Mononuclear cell (primary cell): ENCODE results near the gene PDE6A. TPM values are rescaled to one million over a fixed set of nuclear protein-coding genes. Genes with fewer than 3 reads are reported as not detected.
A peak's percentile ranks its signal among the peaks of the same experiment; 100 is the strongest.

Experiments used
- H3K27me3 ChIP-seq: 2 replicates; pipeline ENCODE4 v1.6.0; 2011; ENCODE audit warnings: low read length, control low read depth; ENCODE audit not compliant: insufficient read depth
- H3K4me1 ChIP-seq: 2 replicates; pipeline ENCODE4 v1.5.1; 2011; ENCODE audit warnings: mild to moderate bottlenecking, low read length, control low read depth; ENCODE audit not compliant: insufficient read depth
- H3K4me3 ChIP-seq: 2 replicates; pipeline ENCODE4 v1.5.1; 2011; ENCODE audit warnings: mild to moderate bottlenecking, low read length, moderate library complexity
- H3K9me3 ChIP-seq: 2 replicates; pipeline ENCODE4 v1.5.1; 2011; ENCODE audit warnings: low read depth, mild to moderate bottlenecking, control low read depth, low read length
- total RNA-seq: library from RNA; depleted of rRNA; stranded (reverse); fragments of >200 nt; gene quantifications from one replicate; pipeline ENCODE4 v1.2.3, GENCODE V29; 2012

The PDE6A gene
- total RNA-seq: not detected

DNA sequence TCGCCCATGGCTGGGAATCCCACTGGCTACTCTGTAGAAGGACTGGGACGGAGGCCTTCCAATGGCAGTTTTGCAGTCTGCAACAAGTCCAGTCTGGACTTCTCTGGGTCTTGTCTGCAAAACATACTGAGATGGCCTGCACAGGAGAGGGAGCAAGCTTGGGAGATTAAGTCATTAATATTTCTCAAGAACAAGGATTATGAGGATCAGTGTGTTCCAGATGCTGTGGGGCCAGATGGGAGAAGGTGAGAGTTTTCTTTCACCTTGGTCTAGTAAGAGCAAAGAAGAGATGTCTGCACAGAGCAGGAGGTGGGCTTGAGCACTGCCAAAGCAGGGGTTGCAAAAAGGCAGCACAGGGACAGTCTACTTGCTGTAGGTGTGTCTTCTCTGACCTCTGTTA, at the start of gene PDE6A:
Gene PDE6A, minus strand, starts transcription at position 128 of the 400 bp plus-strand sequence. Its CDS starts 120 bp downstream, at position 8.
- Histone ChIP-seq H3K27me3 (no peaks in the 10 kb centered on the region), H3K4me3 (no peak within 1 kb of the TSS), H3K9me3 (no peaks in the 10 kb centered on the region), H3K4me1 (peaks cover 17% of the 10 kb centered on the region)

DNA sequence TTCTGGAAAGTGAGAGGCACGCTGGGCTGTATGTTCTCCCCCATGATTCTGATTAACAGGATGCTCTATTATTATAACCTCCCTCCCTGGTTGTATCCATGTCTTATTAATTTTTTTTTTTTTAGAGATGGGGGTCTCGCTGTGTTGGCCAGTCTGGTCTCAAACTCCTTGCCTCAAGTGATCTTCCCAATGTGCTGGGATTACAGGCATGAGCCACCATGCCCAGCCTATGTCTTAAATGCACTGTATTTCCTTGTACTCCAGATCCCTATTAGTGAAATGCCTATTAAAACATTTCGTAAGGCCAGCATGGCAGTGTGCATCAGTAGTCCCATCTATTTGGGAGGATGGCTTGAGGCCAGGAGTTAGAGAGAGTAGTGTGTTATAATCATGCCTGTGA, 48.9 kb upstream of the PDE6A start:
- no peaks in the 10 kb centered on the region for H3K27me3 ChIP-seq

DNA sequence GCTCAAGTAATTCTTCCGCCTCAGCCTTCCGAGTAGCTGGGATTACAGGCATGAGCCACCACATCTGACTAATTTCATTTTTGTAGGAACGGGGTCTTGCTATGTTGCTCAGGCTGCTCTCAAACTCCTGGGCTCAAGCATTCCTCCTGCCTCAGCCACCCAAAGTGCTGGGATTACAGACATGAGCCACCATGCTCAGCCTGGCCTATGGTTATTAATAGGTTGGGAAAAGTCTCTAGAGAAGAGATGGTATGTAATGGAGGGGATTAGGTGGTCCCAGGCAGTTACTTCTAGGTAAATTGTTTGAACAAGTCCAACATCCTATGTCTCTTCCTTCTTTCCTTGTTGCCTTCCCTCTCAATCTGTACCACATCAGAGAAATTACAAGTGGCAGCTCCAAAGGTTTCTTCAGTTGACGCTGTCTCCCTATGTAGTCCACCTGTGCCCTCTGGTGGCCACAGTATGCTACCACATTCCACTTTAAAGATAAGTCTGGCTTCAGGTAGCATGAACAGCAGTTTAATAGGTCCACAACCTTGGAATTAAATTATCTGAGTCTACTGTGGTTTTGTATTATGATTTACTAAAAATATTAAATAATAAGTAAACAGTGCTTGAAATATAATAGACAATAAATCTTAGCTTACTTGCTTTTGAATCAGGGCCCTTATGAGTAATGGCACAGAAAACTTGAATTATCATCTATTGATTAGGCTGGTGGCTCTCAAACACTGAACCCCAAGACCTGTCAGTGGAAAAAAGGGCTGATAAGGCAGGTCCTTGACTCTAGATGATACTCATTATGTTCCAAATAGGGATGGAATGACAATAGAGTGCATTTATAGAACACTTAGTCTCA, 46.2 kb upstream of the PDE6A start:
- Histone ChIP-seq H3K9me3 (no peaks in the 10 kb centered on the region), H3K4me1 (no peaks in the 10 kb centered on the region), H3K27me3 (no peaks in the 10 kb centered on the region), H3K4me3 (no peak overlapping the region)

More for the DNA sequence above, 48.9 kb upstream of the PDE6A start:
- H3K9me3 ChIP-seq: no peaks in the 10 kb centered on the region
- no peaks in the 10 kb centered on the region for H3K4me1 ChIP-seq
- no peak overlapping the region for H3K4me3 ChIP-seq

DNA sequence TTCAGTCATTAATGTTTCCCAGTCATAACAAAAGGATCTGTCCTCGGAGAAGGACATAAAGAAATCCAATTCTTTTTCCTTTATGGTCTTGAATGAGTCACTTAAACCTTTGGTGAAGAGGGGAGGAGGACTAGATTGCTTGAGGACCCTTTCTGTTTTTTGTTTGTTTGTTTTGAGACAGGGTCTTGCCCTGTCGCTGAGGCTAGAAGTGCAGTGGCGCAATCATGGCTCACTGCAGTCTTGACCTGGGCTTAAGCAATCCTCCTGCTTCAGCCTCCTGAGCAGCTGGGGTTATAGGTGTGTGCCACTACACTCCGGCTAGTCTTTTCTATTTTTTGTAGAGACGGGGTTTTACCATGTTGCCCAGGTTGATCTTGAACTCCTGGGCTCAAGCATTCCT, 43.5 kb upstream of the PDE6A start:
- Histone ChIP-seq H3K4me3 (no peak overlapping the region), H3K9me3 (no peaks in the 10 kb centered on the region), H3K27me3 (no peaks in the 10 kb centered on the region), H3K4me1 (no peaks in the 10 kb centered on the region)

DNA sequence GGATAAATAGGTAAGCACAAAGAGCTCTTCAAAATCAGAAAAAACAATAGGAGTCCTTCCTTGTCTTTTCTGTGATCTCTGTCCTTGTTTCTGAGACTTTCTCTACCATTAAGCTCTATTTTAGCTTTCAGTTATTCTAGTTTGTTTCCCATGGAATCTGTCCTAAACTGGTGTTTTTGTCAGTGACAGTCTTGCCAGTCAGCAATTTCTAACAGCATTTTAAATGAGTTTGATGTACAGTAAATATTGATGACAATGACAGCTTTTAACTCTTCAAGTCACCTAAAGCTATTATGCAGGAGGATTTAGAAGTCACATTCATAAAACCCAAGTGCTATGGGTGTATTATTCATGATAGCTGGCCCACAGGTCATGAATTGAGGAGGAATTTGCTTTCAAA, 37.9 kb upstream of the PDE6A start:
- Histone ChIP-seq H3K4me3 (no peak overlapping the region), H3K9me3 (no peaks in the 10 kb centered on the region), H3K4me1 (no peaks in the 10 kb centered on the region), H3K27me3 (no peaks in the 10 kb centered on the region)

DNA sequence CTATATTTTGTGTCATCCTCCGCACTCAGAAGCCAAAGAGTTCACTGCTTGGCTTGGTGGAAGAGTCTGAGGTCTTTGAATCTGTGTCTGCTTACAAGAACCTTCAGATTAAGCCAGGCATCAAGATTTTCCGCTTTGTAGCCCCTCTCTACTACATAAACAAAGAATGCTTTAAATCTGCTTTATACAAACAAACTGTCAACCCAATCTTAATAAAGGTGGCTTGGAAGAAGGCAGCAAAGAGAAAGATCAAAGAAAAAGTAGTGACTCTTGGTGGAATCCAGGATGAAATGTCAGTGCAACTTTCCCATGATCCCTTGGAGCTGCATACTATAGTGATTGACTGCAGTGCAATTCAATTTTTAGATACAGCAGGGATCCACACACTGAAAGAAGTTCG, 36.6 kb upstream of the PDE6A start:
- H3K27me3 ChIP-seq: no peaks in the 10 kb centered on the region
- H3K4me3 ChIP-seq: no peak overlapping the region
- no peaks in the 10 kb centered on the region for H3K9me3 ChIP-seq
- no peaks in the 10 kb centered on the region for H3K4me1 ChIP-seq

DNA sequence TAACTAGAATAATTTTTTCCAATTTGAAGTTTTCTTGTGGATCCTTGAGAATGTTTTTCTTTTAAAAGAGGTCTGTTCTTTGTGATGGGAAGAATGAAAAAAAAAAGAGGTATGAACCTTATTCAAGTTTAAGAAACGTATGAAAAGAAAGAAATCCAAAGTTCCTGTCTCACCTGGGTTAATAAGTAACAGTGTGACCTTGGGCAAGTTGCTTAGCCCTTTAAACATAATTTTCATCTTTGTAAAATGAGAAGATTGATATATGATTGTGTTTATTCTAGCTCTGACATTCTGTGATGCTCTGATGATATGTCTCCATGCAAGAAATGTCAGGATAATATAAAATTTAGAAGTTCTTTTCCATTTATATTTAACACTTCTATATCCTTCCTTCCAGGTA, 35.3 kb upstream of the PDE6A start:
- no peaks in the 10 kb centered on the region for H3K27me3 ChIP-seq
- H3K4me3 ChIP-seq: no peak overlapping the region
- no peaks in the 10 kb centered on the region for H3K4me1 ChIP-seq
- H3K9me3 ChIP-seq: no peaks in the 10 kb centered on the region

DNA sequence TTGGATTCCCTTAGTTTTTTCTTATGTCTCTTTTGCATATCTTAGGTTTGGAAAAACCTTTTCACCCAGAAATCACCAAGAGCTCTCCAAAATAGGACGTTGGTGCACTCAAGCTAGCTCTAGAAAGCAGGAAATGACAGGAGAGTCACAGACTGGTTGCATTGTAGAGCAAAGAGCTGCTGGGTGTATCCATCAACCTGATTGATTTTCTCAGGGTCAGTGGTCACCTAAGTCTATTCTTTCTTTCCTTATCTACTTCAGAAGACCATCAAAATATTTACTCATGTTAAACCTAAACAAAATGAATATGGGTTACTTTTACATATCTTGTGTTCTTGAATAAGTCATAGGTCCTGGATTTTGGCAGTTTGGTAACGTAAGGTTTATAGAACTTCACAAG, 30.8 kb upstream of the PDE6A start:
- Histone ChIP-seq H3K27me3 (no peaks in the 10 kb centered on the region), H3K4me3 (no peak overlapping the region), H3K9me3 (no peaks in the 10 kb centered on the region), H3K4me1 (no peaks in the 10 kb centered on the region)

DNA sequence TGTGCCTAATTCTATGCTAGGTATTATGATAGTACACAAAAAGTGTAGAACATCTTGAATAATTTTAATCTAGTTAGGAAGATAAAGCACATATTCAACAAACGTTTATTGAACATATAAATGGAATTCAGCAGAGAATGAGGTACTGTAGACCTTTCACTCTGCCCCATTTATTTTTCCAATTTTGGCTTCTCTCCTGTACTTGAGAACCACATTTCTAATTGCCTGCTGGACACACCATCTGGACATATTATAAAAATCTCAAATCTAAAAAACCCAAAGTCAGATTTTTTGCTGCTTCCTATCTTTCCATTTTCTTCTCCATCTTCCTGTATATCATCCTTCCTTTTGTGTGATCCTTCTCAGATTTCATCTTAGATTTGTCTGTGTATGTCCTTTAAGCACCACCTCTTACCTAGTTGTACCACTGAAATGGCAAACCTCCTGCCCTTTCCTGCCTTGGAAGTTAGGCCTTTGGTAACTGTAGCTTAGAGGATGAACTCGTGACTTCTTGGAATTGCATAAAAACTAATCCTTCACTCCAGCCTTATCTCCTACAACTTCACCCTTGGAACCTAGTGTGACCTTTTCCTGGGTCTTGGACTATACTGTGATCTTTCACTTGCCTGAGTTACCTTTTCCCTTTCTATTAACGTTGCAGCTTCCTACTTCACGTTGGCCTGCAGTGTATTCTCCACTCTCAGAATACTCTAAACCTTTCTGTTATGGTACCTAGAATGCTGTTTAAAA, 24.8 kb upstream of the PDE6A start:
- H3K4me1 ChIP-seq: no peaks in the 10 kb centered on the region
- no peaks in the 10 kb centered on the region for H3K27me3 ChIP-seq
- no peaks in the 10 kb centered on the region for H3K9me3 ChIP-seq
- H3K4me3 ChIP-seq: no peak overlapping the region

DNA sequence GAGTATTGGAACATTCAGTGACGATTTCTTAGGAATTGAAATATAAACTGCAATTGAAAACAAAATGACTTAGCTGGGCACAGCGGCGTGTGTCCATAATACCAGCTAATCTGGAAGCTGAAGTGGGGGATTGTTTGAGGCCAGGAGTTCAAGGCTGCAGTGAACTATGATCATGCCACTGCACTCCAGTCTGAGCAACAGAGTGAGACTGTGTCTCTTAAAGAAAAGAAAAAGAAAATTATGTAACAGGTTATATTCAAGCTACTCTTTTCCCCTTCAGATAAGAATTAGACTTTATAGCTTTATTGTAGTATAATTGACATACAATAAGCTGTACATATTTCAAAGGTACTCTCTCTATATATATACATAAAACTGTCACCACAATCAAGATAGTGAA, 22.4 kb upstream of the PDE6A start:
- Histone ChIP-seq H3K4me3 (no peak overlapping the region), H3K9me3 (no peaks in the 10 kb centered on the region), H3K27me3 (no peaks in the 10 kb centered on the region), H3K4me1 (peaks cover under 1% of the 10 kb centered on the region)

DNA sequence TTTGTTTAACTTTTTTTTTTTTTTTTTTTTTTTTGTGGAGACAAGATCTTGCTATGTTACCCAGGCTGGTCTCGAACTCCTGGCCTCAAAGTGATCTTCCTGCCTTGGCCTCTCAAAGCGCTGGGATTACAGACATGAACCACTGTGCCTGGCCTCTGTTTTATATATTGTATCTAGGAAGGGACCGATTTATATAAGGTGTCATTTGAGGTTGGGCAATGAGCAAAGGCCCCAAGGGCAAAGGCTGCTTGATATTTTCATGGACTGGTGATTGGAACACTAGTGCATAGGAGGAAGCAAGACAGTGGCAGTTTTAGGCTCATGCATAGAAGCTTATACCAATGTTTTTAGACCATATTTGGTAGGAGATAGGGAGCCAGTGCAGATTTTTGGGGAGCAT, 19.1 kb upstream of the PDE6A start:
- Histone ChIP-seq H3K27me3 (no peaks in the 10 kb centered on the region), H3K4me1 (peaks cover 22% of the 10 kb centered on the region), H3K4me3 (no peak overlapping the region), H3K9me3 (no peaks in the 10 kb centered on the region)

DNA sequence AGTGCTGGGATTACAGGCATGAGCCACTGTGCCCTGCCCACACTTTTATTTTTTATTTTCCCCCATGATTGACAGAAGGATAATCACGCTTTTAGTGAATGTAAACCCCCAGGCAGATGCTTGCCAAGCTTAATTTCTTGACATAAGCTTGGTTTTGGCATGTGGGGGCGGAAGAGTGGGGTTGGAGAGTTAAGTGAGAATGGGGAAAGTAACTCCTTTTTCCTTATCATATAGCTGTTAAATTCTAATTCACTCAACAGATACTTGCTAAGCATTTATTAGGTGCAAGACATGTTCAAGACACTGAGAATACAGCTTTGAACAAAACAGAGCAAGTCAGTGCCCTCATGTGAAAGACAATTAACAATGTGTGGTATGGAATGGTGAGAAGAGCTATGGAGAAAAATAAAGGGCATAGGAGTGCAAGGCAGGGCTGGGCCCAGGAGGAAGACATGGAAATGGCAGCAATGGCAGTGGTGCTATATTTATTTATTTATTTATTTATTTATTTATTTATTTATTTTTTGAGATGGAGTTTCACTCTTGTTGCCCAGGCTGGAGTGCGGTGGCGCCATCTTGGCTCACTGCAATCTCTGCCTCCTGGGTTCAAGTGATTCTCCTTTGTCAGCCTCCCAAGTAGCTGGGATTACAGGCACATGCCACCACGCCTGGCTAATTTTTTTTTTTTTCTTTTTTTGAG, 18.2 kb upstream of the PDE6A start:
- Histone ChIP-seq H3K9me3 (no peaks in the 10 kb centered on the region), H3K4me3 (no peak overlapping the region), H3K27me3 (no peaks in the 10 kb centered on the region), H3K4me1 (peaks cover 22% of the 10 kb centered on the region)

DNA sequence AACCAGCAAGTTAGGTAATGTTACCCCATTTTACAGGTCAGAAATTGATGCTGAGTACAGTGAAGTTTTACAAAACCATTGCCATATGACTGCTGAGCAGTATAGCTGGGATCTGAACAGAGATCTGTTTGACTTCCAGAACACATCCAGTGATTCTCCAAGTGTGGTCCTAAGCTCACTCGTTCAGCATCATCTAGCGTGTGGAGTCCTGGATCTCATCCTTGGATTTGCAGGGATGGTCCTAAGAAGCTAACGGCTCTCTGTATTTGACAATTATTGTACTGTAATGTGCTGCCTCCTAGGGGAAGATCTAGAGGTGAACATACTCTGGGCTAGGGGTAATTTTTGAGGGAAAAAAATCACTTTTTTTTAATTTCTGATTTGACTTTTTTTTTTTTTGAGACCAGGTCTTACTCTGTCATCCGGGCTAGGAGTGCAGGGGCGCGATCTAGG, 17.4 kb upstream of the PDE6A start:
- H3K27me3 ChIP-seq: no peaks in the 10 kb centered on the region
- H3K9me3 ChIP-seq: no peaks in the 10 kb centered on the region
- H3K4me3 ChIP-seq: no peak overlapping the region
- H3K4me1 ChIP-seq: peaks cover 22% of the 10 kb centered on the region

DNA sequence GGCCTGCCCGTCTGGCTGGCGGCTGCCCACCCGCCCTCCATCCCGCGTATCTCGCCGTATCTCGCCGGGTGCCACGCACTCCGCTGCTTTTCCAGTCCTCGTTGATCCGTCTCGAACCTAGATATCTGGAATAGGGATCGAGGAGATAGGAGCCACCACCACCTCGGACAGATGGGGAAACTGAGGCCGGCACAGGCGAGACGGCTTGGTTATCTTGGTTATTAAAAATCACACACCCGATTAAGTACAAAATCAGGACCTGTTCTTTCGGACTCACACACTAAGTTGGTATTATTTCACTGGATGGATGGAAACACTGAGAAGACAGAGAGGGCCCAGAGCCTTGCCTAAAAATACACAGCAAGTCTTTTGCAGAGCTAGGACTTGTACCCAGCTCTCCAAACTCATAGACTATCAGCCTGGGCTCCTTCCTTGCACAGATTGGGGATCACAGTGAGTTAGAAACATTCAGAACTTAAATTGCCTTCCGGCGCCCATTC, 16.6 kb upstream of the PDE6A start:
- Histone ChIP-seq H3K4me3 (peak overlapping the region; percentile 74), H3K27me3 (no peaks in the 10 kb centered on the region), H3K4me1 (peaks cover 22% of the 10 kb centered on the region), H3K9me3 (no peaks in the 10 kb centered on the region)
